GM18519 (cell line): ENCODE measurements around the gene ESRRG.

Experiments
- ATAC-seq: cut with Tn5 transposase; IDR thresholded peaks from one replicate; pipeline ENCODE4 v1.9.1; 2021; ENCODE audit warnings: mild to moderate bottlenecking, moderate library complexity; ENCODE audit not compliant: unreplicated experiment, low FRiP score

The ESRRG gene

DNA sequence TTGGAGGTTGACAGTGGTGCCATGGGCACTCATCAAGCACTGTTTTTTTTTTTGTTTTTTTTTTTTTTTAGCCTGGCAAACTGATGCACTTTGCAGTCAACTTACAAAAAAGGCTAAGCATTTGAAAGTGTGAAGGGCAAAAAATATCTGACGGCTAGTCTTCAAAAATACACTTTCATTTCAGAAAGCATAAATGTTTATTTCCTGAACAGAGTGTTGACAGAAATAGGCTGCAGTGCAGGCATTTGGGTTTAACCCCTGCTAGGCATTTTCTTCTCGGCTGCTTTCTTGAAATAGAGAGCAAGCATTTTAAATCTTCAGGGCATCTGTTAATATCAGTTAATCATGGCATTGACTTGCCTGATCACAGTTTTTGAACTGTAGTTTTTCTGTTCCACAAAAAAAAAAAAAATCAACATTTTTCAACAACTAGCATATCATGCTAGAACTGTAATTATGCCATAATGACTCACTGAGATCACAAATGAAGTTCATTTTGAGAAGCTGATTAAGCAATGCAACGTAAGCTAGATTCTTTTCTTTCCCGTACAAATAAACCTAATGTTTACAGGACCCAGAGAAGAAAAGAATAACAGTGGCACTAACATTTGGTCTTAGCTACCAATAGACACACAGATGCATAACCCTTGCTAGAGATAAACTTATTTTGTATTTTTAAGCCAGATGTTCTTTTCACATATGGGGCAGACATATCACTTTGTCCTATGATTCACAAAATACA lies 199.6 kb downstream of the ESRRG start:
- no peak for ATAC-seq

DNA sequence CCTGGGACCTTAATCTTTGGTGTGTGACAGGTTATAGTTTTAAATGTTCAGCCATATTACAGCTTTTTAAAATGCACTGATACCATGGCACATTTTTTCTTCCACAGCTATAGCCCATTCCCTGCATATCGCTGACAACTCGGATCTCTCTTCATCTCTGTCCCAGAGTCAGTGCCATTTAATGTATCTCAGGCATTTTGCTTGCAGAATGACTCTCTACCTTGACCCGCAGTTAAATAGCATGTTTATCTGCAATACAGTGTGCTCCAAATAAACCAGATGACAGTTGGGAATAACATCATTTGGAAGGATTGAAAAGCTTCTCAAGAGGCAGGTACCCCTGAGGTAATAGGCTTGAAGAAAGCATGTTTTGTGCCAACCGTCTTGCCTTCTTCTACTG lies 200.2 kb downstream of the ESRRG start:
- no peak for ATAC-seq

DNA sequence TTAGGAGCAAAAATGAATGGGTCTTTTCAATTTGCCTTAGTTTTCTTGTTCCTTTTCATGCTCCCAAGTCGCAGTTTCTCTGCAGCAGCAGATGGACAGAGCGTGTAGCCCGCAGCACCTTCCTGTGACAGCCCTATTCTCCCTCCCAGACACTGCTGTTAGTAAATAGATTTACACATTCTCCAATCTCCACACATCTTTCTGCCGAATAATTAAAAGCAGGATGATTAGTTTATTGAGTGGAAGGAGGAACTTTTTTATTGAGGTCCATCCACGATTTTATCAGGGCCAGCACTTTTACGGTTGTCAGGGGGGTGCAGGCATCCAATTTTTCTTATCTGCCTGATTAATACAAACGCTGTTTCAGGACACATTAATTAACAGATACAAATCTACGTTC lies 201.8 kb downstream of the ESRRG start:
- ATAC-seq, result no peak

DNA sequence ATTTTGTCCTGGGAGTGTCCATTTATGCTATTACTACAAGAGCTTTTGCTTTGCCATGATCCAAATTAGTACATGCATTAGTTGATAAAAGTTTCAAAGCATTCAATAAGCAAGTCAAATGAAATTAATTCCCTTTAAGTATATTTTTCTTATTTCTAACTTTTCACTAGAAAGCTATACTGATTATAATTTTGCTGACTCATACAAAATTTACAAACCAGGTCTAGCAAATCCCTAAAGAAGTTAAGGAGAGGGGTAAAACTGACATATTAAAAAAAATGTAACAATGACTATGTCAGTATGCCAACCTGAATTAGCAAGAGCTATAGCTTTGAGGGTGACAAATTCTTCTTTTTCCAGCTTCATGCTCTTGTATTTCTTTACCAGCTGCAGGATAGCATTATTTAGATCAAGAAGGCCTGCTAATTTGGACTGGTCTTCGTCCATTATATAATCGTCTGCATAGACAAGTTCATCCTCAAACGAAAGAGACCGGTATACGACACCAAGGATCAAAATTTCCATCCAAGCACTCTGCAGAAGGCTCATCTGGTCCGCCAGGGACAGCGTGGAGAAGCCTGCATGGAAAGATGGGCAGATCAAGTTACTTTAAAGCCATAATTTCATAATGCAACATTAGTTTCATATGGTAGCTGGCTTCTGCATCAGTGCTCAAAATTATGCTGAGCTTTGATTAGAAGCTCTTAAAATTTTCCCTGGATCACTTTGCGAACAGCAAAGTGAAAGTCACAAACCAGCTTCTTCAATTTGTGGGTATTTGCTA lies 204.2 kb downstream of the ESRRG start:
- no peak for ATAC-seq

DNA sequence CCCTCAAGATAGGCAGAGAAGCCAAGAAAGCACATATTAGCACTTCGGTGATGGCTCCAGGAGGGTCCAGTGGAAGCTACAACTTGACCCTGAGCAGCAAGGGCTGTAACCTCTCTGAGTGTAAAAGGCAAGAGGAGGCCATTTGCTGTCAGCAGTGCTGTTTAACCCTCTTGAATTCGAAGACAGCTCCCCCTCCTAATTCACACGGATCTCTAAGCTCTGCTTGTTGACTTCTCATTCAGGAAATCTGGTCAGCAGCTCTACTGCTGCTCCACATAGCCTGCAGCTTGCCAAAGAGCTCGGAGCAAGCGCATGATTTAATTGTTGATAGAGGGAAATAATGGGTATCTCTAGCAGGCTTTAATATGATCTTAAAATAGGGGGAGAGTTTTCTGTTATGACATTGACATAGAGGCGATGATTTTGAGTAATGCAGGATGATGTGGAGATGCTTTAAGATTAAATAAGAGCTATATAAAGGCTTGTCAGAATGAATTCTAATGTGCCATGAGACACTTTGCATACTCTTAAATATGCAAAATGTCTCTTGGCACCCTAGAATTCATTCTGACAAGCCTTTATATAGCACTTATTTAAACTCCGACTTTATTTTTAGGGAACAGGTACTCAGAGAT lies 220.6 kb downstream of the ESRRG start:
- no peak for ATAC-seq

- ATAC-seq, result no peak
Measured at GRCh38 chr1:216500273-216500967, 222.8 kb downstream of the ESRRG start.

DNA sequence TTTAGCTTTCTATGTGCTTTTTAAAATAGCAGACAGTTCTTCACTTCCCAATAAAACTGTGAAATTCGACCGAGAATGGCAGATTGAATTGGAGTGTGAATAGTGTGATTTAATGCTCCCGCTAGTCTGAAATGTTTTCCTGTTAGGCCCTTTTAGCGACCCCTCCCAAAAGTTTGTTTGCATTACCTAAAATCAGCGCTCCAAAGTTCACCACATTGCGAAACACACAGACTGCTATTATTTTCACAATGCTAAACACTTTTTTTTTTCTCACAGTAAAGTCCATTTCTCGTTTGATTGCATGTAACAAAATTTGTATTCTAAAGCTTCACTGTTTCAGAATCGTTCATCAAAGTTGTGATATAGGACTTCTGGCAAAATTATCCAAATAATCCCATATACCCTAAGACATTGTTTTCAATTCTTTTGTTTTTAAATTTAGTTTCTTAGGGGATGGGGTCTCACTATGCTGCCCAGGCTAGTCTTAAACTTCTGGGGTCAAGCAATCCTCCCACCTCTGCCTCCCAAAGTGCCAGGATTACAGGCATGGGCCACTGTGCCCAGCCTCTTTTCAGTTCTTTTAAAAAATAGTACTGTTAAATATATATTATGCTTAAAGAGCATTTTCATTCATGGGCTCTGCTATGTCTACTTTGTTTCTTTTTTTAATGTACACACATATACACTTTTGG lies 223.5 kb downstream of the ESRRG start:
- no peak for ATAC-seq

- no peak for ATAC-seq
Measured at GRCh38 chr1:216498277-216498676, 225.0 kb downstream of the ESRRG start.

DNA sequence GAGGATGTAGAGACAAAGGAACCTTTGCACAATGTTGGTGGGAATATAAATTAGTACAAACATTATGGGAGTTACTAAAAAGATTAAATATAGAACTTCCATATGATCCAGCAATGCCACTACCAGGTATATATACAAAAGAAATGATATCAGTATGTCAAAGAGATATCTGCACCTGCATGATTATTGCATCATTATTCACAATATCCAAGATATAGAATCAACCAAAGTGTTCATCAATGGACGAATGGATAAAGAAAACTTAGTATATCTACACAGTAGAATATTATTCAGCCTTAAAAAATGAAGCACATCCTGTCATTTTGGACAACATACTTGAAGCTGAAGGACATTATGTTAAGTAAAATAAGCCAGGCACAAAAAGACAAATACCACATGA lies 238.2 kb downstream of the ESRRG start:
- no peak for ATAC-seq

- no peak for ATAC-seq
Measured at GRCh38 chr1:216483672-216484401, 239.4 kb downstream of the ESRRG start.

DNA sequence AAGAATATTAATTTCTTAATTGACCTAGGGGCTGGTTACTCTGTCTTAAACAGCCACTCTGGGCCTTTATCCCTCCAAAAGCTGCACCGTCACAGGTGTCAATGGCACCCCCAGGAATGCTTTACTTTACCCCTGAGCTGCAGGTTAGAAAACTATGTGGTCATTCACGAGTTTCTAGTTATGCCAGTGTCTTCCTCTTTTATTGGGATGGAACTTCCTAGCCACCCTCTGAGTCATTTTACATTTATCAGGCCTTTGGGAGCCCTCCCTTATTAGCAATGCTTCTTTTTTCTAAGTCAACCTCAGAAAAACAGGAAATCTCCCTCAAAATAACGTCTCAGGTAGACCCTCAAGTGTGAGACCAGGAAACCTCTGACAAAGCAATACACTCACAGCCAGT lies 240.6 kb downstream of the ESRRG start:
- ATAC-seq, result no peak

DNA sequence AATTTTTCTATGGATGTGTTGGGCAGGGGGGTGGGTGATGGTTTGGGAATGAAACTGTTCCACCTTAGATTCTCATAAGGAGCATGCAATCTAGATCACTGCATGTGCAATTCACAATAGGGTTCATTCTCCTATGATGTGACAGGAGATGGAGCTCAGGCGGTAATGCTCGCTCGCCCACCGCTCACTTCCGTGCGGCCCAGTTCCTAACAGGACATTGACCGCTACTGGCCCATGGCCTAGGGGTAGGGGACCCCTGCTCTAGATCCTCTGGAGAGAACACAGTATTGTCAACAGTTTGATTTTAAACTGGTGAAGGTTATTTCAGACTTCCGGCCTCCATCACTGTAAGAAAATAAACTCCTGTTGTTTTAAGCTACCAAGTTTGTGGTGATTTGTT lies 245.0 kb downstream of the ESRRG start:
- ATAC-seq, result no peak

- ATAC-seq, result no peak
Measured at GRCh38 chr1:216476341-216476740, 246.9 kb downstream of the ESRRG start.

DNA sequence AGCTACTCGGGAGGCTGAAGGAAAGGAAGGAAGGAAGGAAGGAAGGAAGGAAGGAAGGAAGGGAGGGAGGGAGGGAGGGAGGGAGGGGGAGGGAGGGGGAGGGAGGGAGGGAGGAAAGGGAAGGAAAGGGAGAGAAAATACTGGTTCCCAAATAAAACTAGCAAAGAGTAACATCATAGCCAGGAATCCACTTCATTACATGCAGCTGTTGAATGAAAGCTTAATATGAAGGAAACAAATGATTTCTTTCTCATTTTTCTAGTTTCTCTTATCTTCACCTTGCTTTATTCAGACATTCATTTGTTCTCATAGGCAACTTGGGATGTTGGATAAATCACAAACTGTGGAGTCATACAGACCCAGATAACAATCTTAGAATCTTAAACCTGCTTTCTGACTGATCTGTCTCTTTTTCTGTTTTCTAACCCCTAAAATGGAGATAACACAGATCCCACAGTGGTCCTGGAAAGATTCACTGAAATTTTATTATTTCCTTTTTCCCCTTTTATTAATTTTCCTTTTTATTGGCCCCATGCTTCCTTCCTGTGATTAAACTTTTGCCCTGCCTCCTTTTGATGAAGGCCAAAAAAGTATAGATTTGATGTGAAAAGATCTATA lies 247.5 kb downstream of the ESRRG start:
- no peak for ATAC-seq

GRCh38 chr1:216466162-216466801 lies 256.9 kb downstream of the ESRRG start:
- no peak for ATAC-seq

DNA sequence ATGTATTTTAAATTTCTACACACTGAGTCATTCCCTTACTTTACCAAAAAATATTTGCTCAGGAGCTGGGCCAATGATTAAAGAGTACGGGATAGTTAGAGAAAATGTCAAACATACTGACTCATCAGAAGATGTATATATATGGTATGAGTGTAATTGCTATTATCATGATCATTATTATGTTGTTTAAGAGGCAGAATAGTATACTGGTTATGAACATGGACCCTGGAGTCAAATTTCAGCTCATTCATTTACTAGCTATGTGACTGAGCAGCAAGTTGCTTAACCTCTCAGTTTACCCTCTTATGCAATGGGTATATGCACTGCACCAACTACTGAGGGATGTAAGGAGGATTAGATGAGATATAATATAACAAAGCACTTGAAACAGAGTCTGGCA lies 258.7 kb downstream of the ESRRG start:
- no peak for ATAC-seq

GRCh38 chr1:216462066-216462775 lies 261.0 kb downstream of the ESRRG start:
- ATAC-seq, result no peak

GRCh38 chr1:216461466-216461865 lies 261.8 kb downstream of the ESRRG start:
- ATAC-seq, result no peak
